PC-3 (cell line): ENCODE measurements around the gene DYNC1LI1.

ENCODE experiments used
- EZH2 ChIP-seq: fragments of 300-600 bp; sonication (generic); IDR thresholded peaks from one replicate; pipeline ENCODE4 v1.6.1; 2017; ENCODE audit warnings: antibody characterized with exemption, mild to moderate bottlenecking, low read length; ENCODE audit not compliant: unreplicated experiment
- TF ChIP-seq, protein P1 (sequence below): fragments of 300-600 bp; sonication (generic); conservative IDR thresholded peaks from 2 replicates; pipeline ENCODE4 v1.5.1; 2017; ENCODE audit warnings: antibody characterized with exemption, low read depth, mild to moderate bottlenecking, low read length

DNA sequence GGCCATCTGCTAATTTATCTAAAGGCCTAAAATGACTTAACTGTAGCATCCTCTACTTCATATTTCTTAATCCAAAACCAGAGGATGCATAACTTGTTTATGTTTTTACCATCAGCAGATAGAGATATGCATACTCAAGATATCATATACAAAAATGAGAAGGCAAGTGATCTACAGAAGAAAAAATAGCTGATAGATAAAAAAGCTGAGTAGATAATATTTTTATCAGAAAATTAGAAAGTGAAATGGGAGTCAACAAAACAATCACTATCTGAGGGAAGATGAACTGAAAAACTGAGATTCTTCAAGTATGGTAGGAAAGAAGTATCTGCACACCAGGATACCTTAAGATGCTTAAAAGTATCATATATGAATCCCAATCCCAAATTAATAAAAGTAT, 25.4 kb downstream of the DYNC1LI1 start:
- TF ChIP-seq, protein P1, sequence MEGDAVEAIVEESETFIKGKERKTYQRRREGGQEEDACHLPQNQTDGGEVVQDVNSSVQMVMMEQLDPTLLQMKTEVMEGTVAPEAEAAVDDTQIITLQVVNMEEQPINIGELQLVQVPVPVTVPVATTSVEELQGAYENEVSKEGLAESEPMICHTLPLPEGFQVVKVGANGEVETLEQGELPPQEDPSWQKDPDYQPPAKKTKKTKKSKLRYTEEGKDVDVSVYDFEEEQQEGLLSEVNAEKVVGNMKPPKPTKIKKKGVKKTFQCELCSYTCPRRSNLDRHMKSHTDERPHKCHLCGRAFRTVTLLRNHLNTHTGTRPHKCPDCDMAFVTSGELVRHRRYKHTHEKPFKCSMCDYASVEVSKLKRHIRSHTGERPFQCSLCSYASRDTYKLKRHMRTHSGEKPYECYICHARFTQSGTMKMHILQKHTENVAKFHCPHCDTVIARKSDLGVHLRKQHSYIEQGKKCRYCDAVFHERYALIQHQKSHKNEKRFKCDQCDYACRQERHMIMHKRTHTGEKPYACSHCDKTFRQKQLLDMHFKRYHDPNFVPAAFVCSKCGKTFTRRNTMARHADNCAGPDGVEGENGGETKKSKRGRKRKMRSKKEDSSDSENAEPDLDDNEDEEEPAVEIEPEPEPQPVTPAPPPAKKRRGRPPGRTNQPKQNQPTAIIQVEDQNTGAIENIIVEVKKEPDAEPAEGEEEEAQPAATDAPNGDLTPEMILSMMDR: no peak
- TF ChIP-seq EZH2: no peak
